ENCODE data around the gene CREBZF.
A peak's percentile ranks its signal among the peaks of the same experiment; 100 is the strongest.
"Not testable (repeated sequence)": the region's sequence is repeated elsewhere in the genome, so short reads cannot be mapped to it uniquely, and the experiment has no call there.

CREBZF gene

GRCh38 chr11:85643191-85643614 is 21.7 kb downstream of the CREBZF start:
- no peak for DNase-seq
- intact Hi-C loops (cut with DNase I) = no loop called here

- DNase-seq = no peak
- intact Hi-C loops (cut with DNase I) = no loop called here
These were observed 30.2 kb downstream of the CREBZF start for GRCh38 chr11:85634747-85635146.

GRCh38 chr11:85628771-85629341 is 36.1 kb downstream of the CREBZF start:
- peak in 2 of 42 donors; percentile 7 to 24 for DNase-seq
- intact Hi-C loops (cut with DNase I) = loop anchor here (2.0 kb wide), 2 partner anchors 18 to 36 kb away; partner anchors contain the start of genes CREBZF and TMEM126A

- intact Hi-C loops (cut with DNase I) = loop anchor here (2.0 kb wide), 2 partner anchors 19 to 37 kb away; partner anchors contain the start of genes CREBZF and TMEM126A
- DNase-seq = peak; percentile 97 to 99 (median 99)
These were observed 36.7 kb downstream of the CREBZF start, which contains the start of gene TMEM126B for GRCh38 chr11:85627998-85628770. TSS of gene TMEM126B (plus strand) at chr11:85628593. CDS start at chr11:85628608, 15 bp downstream.

GRCh38 chr11:85627332-85627997 is 37.5 kb downstream of the CREBZF start, which contains the start of gene DLG2:
TSS of gene DLG2 (minus strand) at chr11:85627344.
- intact Hi-C loops (cut with DNase I) = no loop called here
- peak in 34 of 42 donors; percentile 12 to 64 (median 40) for DNase-seq

GRCh38 chr11:85626496-85626895 is 38.4 kb downstream of the CREBZF start:
- intact Hi-C loops (cut with DNase I) = no loop called here
- peak in 1 of 42 donors; percentile 20 for DNase-seq

GRCh38 chr11:85620256-85620655 is 44.7 kb downstream of the CREBZF start:
- intact Hi-C loops (cut with DNase I) = no loop called here
- DNase-seq = no peak

- no peak for DNase-seq
These were observed 45.4 kb downstream of the CREBZF start for GRCh38 chr11:85619499-85619898.

GRCh38 chr11:85611643-85612042 is 53.3 kb downstream of the CREBZF start:
- DNase-seq; intact Hi-C loops (cut with DNase I): not testable (repeated sequence)

More at GRCh38 chr11:85619499-85619898, 45.4 kb downstream of the CREBZF start:
- intact Hi-C loops (cut with DNase I) = no loop called here
